HepG2 (cell line): ENCODE measurements around the gene ATRN. TPM values are rescaled to one million over a fixed set of nuclear protein-coding genes. Genes with fewer than 3 reads are reported as not detected.

ENCODE experiments used
- ATF7 ChIP-seq, 2 experiments: fragments of 450-650 bp in 1 of 2; sonication (generic) in 1 of 2; formaldehyde crosslinking in 1 of 2; IDR thresholded peaks; 2 replicates each; pipeline versions ENCODE4 v1.4.0 to v1.6.1; 2016 to 2020; ENCODE audit warnings: antibody characterized with exemption in 1 of 2, mild to moderate bottlenecking in 1 of 2, missing genetic modification reagents in 1 of 2
- BORCS8-MEF2B ChIP-seq: sonication (generic); formaldehyde crosslinking; IDR thresholded peaks from 2 replicates; pipeline ENCODE4 v1.8.0; 2022; ENCODE audit warnings: mild to moderate bottlenecking, missing genetic modification reagents
- GABPB1 ChIP-seq: IDR thresholded peaks from 2 replicates; pipeline ENCODE4 v1.6.1; 2016; ENCODE audit warnings: mild to moderate bottlenecking, missing genetic modification reagents, moderate library complexity, missing compliant biosample characterization
- HDAC1 ChIP-seq: sonication (generic); formaldehyde crosslinking; IDR thresholded peaks from 2 replicates; pipeline ENCODE4 v1.5.1; 2020; ENCODE audit warnings: mild to moderate bottlenecking, missing genetic modification reagents
- HNF1A ChIP-seq, 2 experiments: sonication (generic) in 1 of 2; formaldehyde crosslinking in 1 of 2; IDR thresholded peaks; 2 replicates each; pipeline versions ENCODE4 v1.4.0 to v1.6.1; 2016 to 2020; ENCODE audit warnings: borderline replicate concordance in 1 of 2, low read depth in 1 of 2, mild to moderate bottlenecking in 1 of 2, missing genetic modification reagents in 1 of 2
- JUNB ChIP-seq: sonication (generic); formaldehyde crosslinking; IDR thresholded peaks from 2 replicates; pipeline ENCODE4 v1.8.0; 2022; ENCODE audit warnings: missing genetic modification reagents, mild to moderate bottlenecking, borderline replicate concordance
- KDM3A ChIP-seq: IDR thresholded peaks from 2 replicates; pipeline ENCODE4 v1.6.1; 2018; ENCODE audit warnings: low read depth, missing compliant biosample characterization
- KLF12 ChIP-seq: sonication (generic); formaldehyde crosslinking; IDR thresholded peaks from 2 replicates; pipeline ENCODE4 v1.4.0; 2020; ENCODE audit warnings: missing genetic modification reagents, borderline replicate concordance
- NONO ChIP-seq, 2 experiments: fragments of 450-650 bp in 1 of 2; sonication (generic) in 1 of 2; formaldehyde crosslinking in 1 of 2; IDR thresholded peaks in 1 of 2; conservative IDR thresholded peaks in 1 of 2; 2 replicates each; pipeline versions ENCODE4 v1.6.1 to v1.8.0; 2017 to 2022; ENCODE audit warnings: mild to moderate bottlenecking in 1 of 2, missing genetic modification reagents in 1 of 2, moderate library complexity in 1 of 2
- PAF1 ChIP-seq: IDR thresholded peaks from 2 replicates; pipeline ENCODE4 v1.6.1; 2016; ENCODE audit warnings: missing genetic modification reagents, missing compliant biosample characterization
- PLSCR1 ChIP-seq: sonication (generic); formaldehyde crosslinking; IDR thresholded peaks from 2 replicates; pipeline ENCODE4 v1.5.0; 2020; ENCODE audit warnings: missing genetic modification reagents, mild to moderate bottlenecking, borderline replicate concordance
- SNAPC2 ChIP-seq: sonication (generic); formaldehyde crosslinking; IDR thresholded peaks from 2 replicates; pipeline ENCODE4 v1.8.1; 2022; ENCODE audit warnings: mild to moderate bottlenecking, missing genetic modification reagents
- STAG1 ChIP-seq: sonication (generic); formaldehyde crosslinking; IDR thresholded peaks from 2 replicates; pipeline ENCODE4 v1.4.0; 2020; ENCODE audit warnings: missing genetic modification reagents
- TAF1 ChIP-seq: sonication (generic); formaldehyde crosslinking; IDR thresholded peaks from 2 replicates; pipeline ENCODE4 v1.4.0; 2020; ENCODE audit warnings: missing genetic modification reagents
- TBX3 ChIP-seq: fragments of 450-650 bp; IDR thresholded peaks from 2 replicates; pipeline ENCODE4 v1.6.1; 2017; ENCODE audit warnings: antibody characterized with exemption, mild to moderate bottlenecking, inconsistent platforms, borderline replicate concordance
- ZBTB49 ChIP-seq: sonication (generic); formaldehyde crosslinking; IDR thresholded peaks from 2 replicates; pipeline ENCODE4 v1.4.0; 2020; ENCODE audit warnings: missing genetic modification reagents, borderline replicate concordance
- ZNF275 ChIP-seq: sonication (generic); formaldehyde crosslinking; IDR thresholded peaks from 2 replicates; pipeline ENCODE4 v1.8.0; 2022; ENCODE audit warnings: missing genetic modification reagents, mild to moderate bottlenecking, inconsistent platforms, borderline replicate concordance
- ZNF432 ChIP-seq: sonication (generic); formaldehyde crosslinking; IDR thresholded peaks from 2 replicates; pipeline ENCODE4 v1.5.0; 2020; ENCODE audit warnings: missing genetic modification reagents, mild to moderate bottlenecking, borderline replicate concordance
- ZNF761 ChIP-seq: sonication (generic); formaldehyde crosslinking; conservative IDR thresholded peaks from 2 replicates; pipeline ENCODE4 v1.4.0; 2020; ENCODE audit warnings: mild to moderate bottlenecking, missing genetic modification reagents
- polyA plus RNA-seq, 8 experiments: library from polyadenylated mRNA; depleted of rRNA in 3 of 8; stranded (reverse) in 7 of 8; unstranded in 1 of 8; fragments of >200 nt; fragmentation: Illumina TruSeq in 4 of 8; extraction: Trizol in 4 of 8; gene quantifications; 2 replicates each; pipeline versions ENCODE4 v1.2.1 to v1.2.3, GENCODE V29; 2011 to 2016; ENCODE audit warnings: low read depth in 4 of 8, missing spikeins in 1 of 8, mixed read lengths in 1 of 8; ENCODE audit not compliant: insufficient read depth in 1 of 8
- total RNA-seq, 5 experiments: library from RNA; depleted of rRNA; stranded (reverse); fragments of >200 nt; fragmentation: Illumina TruSeq; extraction: Trizol; gene quantifications; 2 replicates each; pipeline ENCODE4 v1.2.3, GENCODE V29; 2016; ENCODE audit warnings: low read depth in 1 of 5

ATRN gene
- total and polyA plus RNA-seq, 2 of the 13 experiments (the other 11 are each of a cell fraction or from before 2014, with no cell fraction given), result 44.2 to 81.1 TPM

- TF ChIP-seq KLF12 (CRISPR knock-in tag), result no peak
- TF ChIP-seq ZBTB49 (CRISPR knock-in tag), result no peak
- no peak for TF ChIP-seq NONO (IDR thresholded peaks at IDR 0.05)
- no peak for TF ChIP-seq NONO (CRISPR knock-in tag; conservative IDR thresholded peaks at IDR 0.05)
- TF ChIP-seq GABPB1, result peak; percentile 66; the same call in 1 of the 2 replicates
- no peak for TF ChIP-seq ZNF761 (CRISPR knock-in tag)
- 0 out of 2 replicates have a peak, but pooled peaks have one; percentile 37 for TF ChIP-seq TBX3
- peak; percentile 41 for TF ChIP-seq STAG1 (CRISPR knock-in tag)
- TF ChIP-seq KDM3A, result 0 out of 2 replicates have a peak, but pooled peaks have one; percentile 47
- no peak for TF ChIP-seq SNAPC2 (CRISPR knock-in tag)
- 0 out of 2 replicates have a peak, but pooled peaks have one; percentile 9 for TF ChIP-seq ZNF275 (CRISPR knock-in tag)
- no peak for TF ChIP-seq PAF1
- TF ChIP-seq BORCS8-MEF2B (CRISPR knock-in tag), result 0 out of 2 replicates have a peak, but pooled peaks have one; percentile 23
- TF ChIP-seq ATF7 (IDR thresholded peaks at IDR 0.05), result no peak
- TF ChIP-seq ATF7 (CRISPR knock-in tag; IDR thresholded peaks at IDR 0.05), result no peak
- no peak for TF ChIP-seq HNF1A (IDR thresholded peaks at IDR 0.05; ENCODE audit: low read depth)
- TF ChIP-seq HNF1A (CRISPR knock-in tag; IDR thresholded peaks at IDR 0.05; ENCODE audit: borderline replicate concordance), result no peak
- 0 out of 2 replicates have a peak, but pooled peaks have one; percentile 20 for TF ChIP-seq HDAC1
- TF ChIP-seq JUNB (CRISPR knock-in tag), result no peak
- TF ChIP-seq TAF1 (CRISPR knock-in tag), result 0 out of 2 replicates have a peak, but pooled peaks have one; percentile 28
- TF ChIP-seq PLSCR1 (CRISPR knock-in tag), result no peak
- 0 out of 2 replicates have a peak, but pooled peaks have one; percentile 24 for TF ChIP-seq ZNF432 (CRISPR knock-in tag)
Observed at GRCh38 chr20:3659492-3660261, 188.9 kb downstream of the ATRN start (continued).
